Cardiac muscle cell (in vitro differentiated cells and primary cell): ENCODE measurements around the gene EPHA8. TPM values are rescaled to one million over a fixed set of nuclear protein-coding genes. Genes with fewer than 3 reads are reported as not detected.
A peak's percentile ranks its signal among the peaks of the same experiment; 100 is the strongest.

Source experiments
- DNase-seq, 2 donors: peaks; one replicate each; pipeline versions ENCODE4 v3.0.0 to v3.0.0-alpha.2; 2010 to 2017; ENCODE audit warnings: low read depth in 1 of 2, low spot score in 1 of 2
- H3K27ac ChIP-seq: fragments of 200-600 bp; sonication (generic); 2 replicates; pipeline ENCODE4 v1.5.1; 2016
- H3K27me3 ChIP-seq: fragments of 200-600 bp; sonication (generic); 2 replicates; pipeline ENCODE4 v1.6.0; 2016; ENCODE audit warnings: control low read depth
- H3K36me3 ChIP-seq: fragments of 200-600 bp; sonication (generic); 2 replicates; pipeline ENCODE4 v1.5.1; 2016; ENCODE audit warnings: control low read depth
- H3K4me1 ChIP-seq: fragments of 200-600 bp; sonication (generic); 2 replicates; pipeline ENCODE4 v1.8.1; 2017; ENCODE audit warnings: low read depth, mild to moderate bottlenecking, mixed run types
- H3K4me3 ChIP-seq: fragments of 200-600 bp; sonication (generic); 2 replicates; pipeline ENCODE4 v1.5.1; 2016; ENCODE audit warnings: mild to moderate bottlenecking
- H3K9me3 ChIP-seq: fragments of 200-600 bp; sonication (generic); 2 replicates; pipeline ENCODE4 v1.5.1; 2017; ENCODE audit warnings: low read depth, mild to moderate bottlenecking, control low read depth
- CTCF ChIP-seq: IDR thresholded peaks from 2 replicates; pipeline ENCODE4 v1.5.1; 2012; ENCODE audit warnings: low read depth, mild to moderate bottlenecking, low read length
- polyA plus RNA-seq: library from polyadenylated mRNA; unstranded; fragments of >200 nt; fragmentation: Nextera tagmentation; extraction: Ambion mirVana; gene quantifications from 2 replicates; pipeline ENCODE4 v1.2.1, GENCODE V29; 2016
- total RNA-seq: library from RNA; depleted of rRNA; stranded (reverse); fragments of >200 nt; gene quantifications from 2 replicates; pipeline ENCODE4 v1.2.3, GENCODE V29; 2016

EPHA8 gene
- total and polyA plus RNA-seq, 2 experiments from 2014 or later: 4.7 to 10.9 TPM

GRCh38 chr1:22530715-22531114 is 32.6 kb upstream of the EPHA8 start:
- no peak for TF ChIP-seq CTCF
- H3K4me3 ChIP-seq: no peak overlapping the region
- DNase-seq: no peak
- H3K4me1 ChIP-seq: peaks cover 11% of the 10 kb centered on the region
- H3K27ac ChIP-seq: no peak overlapping the region
- no peaks in the 10 kb centered on the region for H3K36me3 ChIP-seq
- no peaks in the 10 kb centered on the region for H3K27me3 ChIP-seq
- no peaks in the 10 kb centered on the region for H3K9me3 ChIP-seq

DNA sequence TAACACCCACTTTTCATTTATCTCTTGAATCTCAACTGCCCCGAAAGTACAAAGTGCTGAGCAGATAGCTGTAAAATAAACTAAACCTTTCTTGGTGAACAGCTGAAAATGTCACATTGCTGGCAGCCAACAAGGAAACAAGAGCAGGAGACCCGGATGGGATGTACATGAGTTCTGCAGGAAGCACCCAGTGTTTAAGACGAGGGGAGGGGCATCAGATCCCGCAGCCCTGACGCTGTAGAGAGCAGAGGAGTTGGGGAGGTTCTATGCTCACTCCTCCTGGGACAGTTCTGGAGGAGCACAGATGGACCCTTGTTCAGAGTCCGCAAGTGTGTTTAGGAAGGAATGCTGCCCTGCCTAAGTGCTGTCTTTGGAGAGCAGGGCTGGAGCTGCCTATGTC is 32.0 kb upstream of the EPHA8 start:
- H3K27me3 ChIP-seq: no peaks in the 10 kb centered on the region
- H3K27ac ChIP-seq: no peak overlapping the region
- H3K36me3 ChIP-seq: no peaks in the 10 kb centered on the region
- no peak for DNase-seq
- no peak for TF ChIP-seq CTCF
- no peak overlapping the region for H3K4me3 ChIP-seq
- H3K9me3 ChIP-seq: no peaks in the 10 kb centered on the region
- H3K4me1 ChIP-seq: peaks cover 11% of the 10 kb centered on the region

GRCh38 chr1:22533244-22533895 is 29.9 kb upstream of the EPHA8 start:
- no peak for TF ChIP-seq CTCF
- no peak for DNase-seq

DNA sequence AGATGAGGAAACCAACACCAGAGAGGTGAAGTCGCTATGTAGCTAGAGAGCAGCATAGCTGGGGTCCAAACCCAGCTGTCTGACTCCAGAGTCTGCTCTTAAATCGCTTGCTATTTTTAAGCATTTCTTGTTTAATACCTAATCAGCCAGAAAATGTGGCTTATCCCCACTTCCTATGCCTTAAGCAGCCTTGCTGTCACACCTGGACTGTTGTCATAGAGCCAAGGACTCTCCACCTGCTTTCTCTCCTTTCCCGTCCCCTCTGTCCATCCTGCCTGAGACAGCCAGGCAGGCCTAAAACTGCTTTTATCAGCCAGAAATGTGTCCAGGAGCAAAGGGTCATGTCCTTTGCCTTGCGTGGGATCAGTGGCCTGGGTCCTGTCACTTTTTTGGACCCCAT is 28.3 kb upstream of the EPHA8 start:
- no peak for DNase-seq
- H3K9me3 ChIP-seq: no peaks in the 10 kb centered on the region
- no peak for TF ChIP-seq CTCF
- no peaks in the 10 kb centered on the region for H3K27me3 ChIP-seq
- peaks cover 11% of the 10 kb centered on the region for H3K4me1 ChIP-seq
- H3K4me3 ChIP-seq: no peak overlapping the region
- no peaks in the 10 kb centered on the region for H3K36me3 ChIP-seq
- peak overlapping the region; percentile 15 for H3K27ac ChIP-seq

More at GRCh38 chr1:22533244-22533895, 29.9 kb upstream of the EPHA8 start:
- Histone ChIP-seq H3K4me3 (no peak overlapping the region), H3K27ac (no peak overlapping the region), H3K36me3 (no peaks in the 10 kb centered on the region), H3K27me3 (no peaks in the 10 kb centered on the region), H3K4me1 (peaks cover 11% of the 10 kb centered on the region), H3K9me3 (no peaks in the 10 kb centered on the region)

DNA sequence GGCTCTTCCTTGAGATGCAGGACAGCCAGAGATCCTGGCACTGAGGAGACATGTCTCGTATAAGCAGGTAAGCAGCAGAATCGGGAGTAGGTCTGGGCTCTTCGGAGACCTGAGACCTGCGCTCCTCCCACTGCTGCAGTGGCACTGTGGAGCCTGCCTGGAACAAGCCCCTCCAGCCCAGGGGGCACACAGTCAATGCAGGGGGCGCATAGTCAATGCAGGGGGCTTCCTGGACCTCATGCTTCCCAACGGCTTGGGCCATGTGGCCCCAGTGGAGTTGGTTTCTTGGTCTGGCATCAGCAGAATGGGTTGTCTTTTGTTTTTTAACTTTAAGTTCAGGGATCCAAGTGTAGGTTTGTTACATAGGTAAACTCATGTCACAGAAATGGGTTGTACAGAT is 27.9 kb upstream of the EPHA8 start:
- no peaks in the 10 kb centered on the region for H3K9me3 ChIP-seq
- H3K27ac ChIP-seq: peak overlapping the region; percentile 15
- H3K27me3 ChIP-seq: no peaks in the 10 kb centered on the region
- TF ChIP-seq CTCF: no peak
- peaks cover 11% of the 10 kb centered on the region for H3K4me1 ChIP-seq
- no peak overlapping the region for H3K4me3 ChIP-seq
- H3K36me3 ChIP-seq: no peaks in the 10 kb centered on the region
- no peak for DNase-seq
